Muscle of leg (tissue), 11 donors: ENCODE measurements around the gene GIT1. TPM values are rescaled to one million over a fixed set of nuclear protein-coding genes. Genes with fewer than 3 reads are reported as not detected.

Experiments used
- DNase-seq: peaks from one replicate; pipeline ENCODE4 v3.0.0; 2013
- H3K27ac ChIP-seq: one replicate; pipeline ENCODE4 v1.5.1; 2013; ENCODE audit warnings: mild to moderate bottlenecking, low read length, control low read depth
- H3K27me3 ChIP-seq: one replicate; pipeline ENCODE4 v1.6.1; 2013; ENCODE audit warnings: low read length; ENCODE audit not compliant: control insufficient read depth, insufficient read depth
- H3K36me3 ChIP-seq: one replicate; pipeline ENCODE4 v1.6.1; 2013; ENCODE audit warnings: low read length; ENCODE audit not compliant: control insufficient read depth, insufficient read depth
- H3K4me1 ChIP-seq: one replicate; pipeline ENCODE4 v1.6.1; 2013; ENCODE audit warnings: low read length; ENCODE audit not compliant: control insufficient read depth, insufficient read depth
- H3K4me3 ChIP-seq: one replicate; pipeline ENCODE4 v1.5.1; 2013; ENCODE audit warnings: low read length, control low read depth
- H3K9me3 ChIP-seq: replicated peaks from 2 replicates; pipeline ENCODE4 v1.6.1; 2013; ENCODE audit warnings: low read depth, low read length; ENCODE audit not compliant: control insufficient read depth
- WGBS: methylation state at CpG from one replicate; pipeline ENCODE4 v1.1.5; 2013; ENCODE audit warnings: missing lambda C conversion rate; ENCODE audit not compliant: insufficient coverage; 5-methylcytosine and 5-hydroxymethylcytosine counted together
- polyA plus RNA-seq, 8 donors: library from polyadenylated mRNA; unstranded; fragments of 120-200 nt; gene quantifications; one replicate each; pipeline versions ENCODE4 v1.2.1 to v1.2.3, GENCODE V29; 2013; ENCODE audit warnings: inconsistent platforms in 1 of 8, low replicate concordance in 1 of 8; ENCODE audit not compliant: insufficient read length in 8 of 8, insufficient read depth in 1 of 8
- total RNA-seq: library from RNA; stranded (reverse); fragments of 120-200 nt; gene quantifications from one replicate; pipeline ENCODE4 v1.2.4, GENCODE V29; 2013

GIT1 gene
- total and polyA plus RNA-seq, 9 donors, result 16.4 to 33.7 (median 31.4) TPM

DNA sequence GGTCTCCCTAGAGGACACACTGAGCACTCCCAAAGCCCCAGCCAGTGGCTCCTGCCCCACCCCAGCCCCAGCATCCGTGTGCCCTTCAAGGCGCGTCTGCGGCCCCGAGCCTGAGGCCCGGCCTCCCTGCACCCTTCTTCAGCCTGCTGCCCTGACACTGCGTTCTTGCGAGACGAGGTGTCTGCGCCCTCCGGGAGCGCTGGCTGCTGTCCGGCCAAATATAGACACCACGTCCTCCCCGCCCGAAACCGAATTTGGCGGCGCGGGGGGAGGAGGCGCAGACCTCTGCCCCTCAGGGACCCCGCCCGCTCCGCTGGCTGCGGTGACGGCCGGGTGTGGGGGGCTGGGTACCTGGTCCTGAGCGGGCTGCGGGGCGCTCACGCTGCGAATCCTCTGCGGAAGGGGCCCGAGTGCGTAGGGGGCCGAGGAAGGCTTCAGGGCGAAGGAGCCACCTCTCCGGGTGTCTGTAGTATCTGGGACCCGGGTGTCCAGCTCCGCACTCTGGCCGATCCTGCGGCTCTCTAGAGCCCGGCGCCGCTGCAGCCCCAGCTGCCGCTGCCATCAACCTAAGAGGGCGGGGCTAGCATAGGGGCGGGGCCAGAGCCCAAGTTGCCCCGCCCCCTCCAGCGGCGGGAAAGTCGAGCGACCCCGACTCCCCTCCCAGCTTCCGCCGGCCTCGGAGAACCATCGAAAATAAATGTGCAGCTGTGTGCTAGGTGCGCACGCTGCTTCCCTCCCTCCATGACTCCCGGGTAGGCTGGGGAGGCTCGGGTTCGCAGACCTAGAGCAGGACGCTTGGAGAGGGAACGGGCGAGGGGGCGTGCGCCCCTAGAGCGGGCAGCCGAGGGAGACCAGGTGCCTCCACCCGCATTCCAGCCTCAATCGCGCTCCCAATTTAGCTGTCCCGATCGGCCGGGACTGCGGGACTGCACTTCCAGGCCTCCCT lies 33.2 kb upstream of the GIT1 start, which contains the start of gene CORO6:
CORO6 (minus strand) TSS at position 576 of the 946 bp plus-strand sequence. CDS start 1,491 bp downstream, outside the sequence.
- under 1% methylated on average over 64 of the region's 77 CpGs for WGBS
- Histone ChIP-seq H3K36me3 (peaks cover 4% of the 10 kb centered on the region), H3K4me3 (peak within 1 kb of the TSS; percentile 75), H3K9me3 (no peaks in the 10 kb centered on the region), H3K4me1 (peaks cover 57% of the 10 kb centered on the region), H3K27ac (peak within 1 kb of the TSS; percentile 81), H3K27me3 (peaks cover 24% of the 10 kb centered on the region)
- peak; percentile 69 for DNase-seq

DNA sequence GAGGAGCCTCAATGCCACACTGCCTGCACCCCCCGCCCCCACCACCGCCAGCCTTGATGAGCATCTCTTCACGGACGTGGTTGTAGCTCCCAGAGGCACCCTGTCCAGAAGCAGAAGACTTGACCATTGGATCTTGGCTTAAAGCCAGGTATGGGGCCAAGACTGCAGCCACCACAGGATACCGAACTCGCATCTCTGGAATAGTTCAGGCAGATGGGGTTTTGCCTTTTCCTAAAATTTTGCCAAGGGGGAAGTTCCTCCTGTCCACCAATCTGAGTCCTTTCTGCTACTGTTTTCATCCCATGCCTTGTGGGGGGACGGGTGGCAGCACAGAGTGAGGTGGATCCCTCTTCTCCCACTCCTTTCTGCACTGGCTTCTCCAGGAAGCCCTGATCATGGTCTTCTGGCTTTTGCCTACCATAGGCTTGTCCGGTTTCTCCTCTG lies 32.3 kb upstream of the GIT1 start:
- peak; percentile 27 for DNase-seq

DNA sequence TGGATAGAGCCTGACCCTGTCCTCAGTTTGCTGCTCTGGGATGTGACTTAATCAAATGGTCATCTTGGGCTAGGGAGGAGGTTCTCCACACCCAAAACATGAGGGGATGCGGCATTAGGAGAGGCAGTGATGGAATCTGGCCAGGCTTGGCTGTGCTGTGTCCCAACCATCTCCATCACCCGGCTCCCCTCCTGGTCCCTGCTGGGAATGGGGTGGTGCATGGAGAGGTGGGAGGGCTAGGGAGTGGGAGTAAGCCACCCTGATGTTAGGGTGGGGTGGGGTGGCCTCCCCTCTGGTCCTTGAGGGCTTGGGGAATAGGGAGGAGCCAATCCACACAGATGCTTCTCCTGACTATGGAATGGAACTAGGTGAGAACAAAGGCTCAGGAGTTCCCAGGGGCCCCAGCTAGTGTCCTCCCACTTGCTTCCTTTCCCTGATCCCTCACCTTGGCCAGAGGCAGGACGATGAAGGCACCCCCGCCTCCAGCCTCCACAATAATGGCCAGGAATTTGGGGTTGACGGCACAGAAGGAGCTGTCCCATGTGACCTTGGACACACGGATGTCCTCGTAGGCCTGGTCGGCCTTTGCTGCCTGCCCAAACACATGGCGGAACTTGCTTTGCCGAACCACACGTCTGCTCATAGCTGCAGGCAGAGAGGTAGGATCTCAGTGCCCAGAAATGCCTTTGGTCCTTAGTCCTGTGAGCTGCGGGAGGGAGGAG lies 31.5 kb upstream of the GIT1 start:
- Histone ChIP-seq H3K4me3 (no peak overlapping the region), H3K27me3 (peaks cover 41% of the 10 kb centered on the region), H3K36me3 (peaks cover 4% of the 10 kb centered on the region), H3K4me1 (peaks cover 74% of the 10 kb centered on the region), H3K9me3 (no peaks in the 10 kb centered on the region), H3K27ac (no peak overlapping the region)
- DNase-seq, result no peak
- WGBS, result 95% methylated on average over 10 of the region's 12 CpGs

More for the DNA sequence above, 32.3 kb upstream of the GIT1 start:
- Histone ChIP-seq H3K4me1 (peaks cover 66% of the 10 kb centered on the region), H3K27ac (peak overlapping the region; percentile 81), H3K27me3 (peaks cover 32% of the 10 kb centered on the region), H3K4me3 (peak overlapping the region; percentile 75), H3K36me3 (peaks cover 4% of the 10 kb centered on the region), H3K9me3 (no peaks in the 10 kb centered on the region)
- 82% methylated on average over 6 of the region's 8 CpGs for WGBS

DNA sequence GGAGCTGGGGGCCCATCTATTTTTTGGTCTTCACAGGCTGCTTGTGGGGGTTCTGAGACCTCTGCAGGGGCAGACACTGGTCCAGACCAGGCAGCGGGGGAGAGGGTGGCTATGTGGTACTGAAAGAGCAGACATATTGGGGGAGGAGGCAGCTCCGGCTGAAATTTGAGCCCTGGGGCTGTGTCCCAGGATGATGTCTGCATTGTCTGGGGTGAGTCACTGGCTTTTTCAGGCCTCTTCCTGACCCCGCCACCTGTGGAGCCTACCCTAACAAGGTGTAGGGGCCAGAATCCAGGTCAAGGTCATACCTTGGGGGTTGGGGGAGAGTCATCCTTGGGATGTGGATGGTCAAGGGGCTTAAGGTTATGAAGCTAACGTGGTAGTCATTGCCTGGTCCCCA lies 30.8 kb upstream of the GIT1 start:
- no peak for DNase-seq
- no peak overlapping the region for H3K27ac ChIP-seq
- peaks cover 45% of the 10 kb centered on the region for H3K27me3 ChIP-seq
- peaks cover 79% of the 10 kb centered on the region for H3K4me1 ChIP-seq
- no peaks in the 10 kb centered on the region for H3K9me3 ChIP-seq
- H3K4me3 ChIP-seq, result no peak overlapping the region
- 76% methylated on average over 2 of the region's 4 CpGs for WGBS
- H3K36me3 ChIP-seq, result peaks cover 4% of the 10 kb centered on the region

DNA sequence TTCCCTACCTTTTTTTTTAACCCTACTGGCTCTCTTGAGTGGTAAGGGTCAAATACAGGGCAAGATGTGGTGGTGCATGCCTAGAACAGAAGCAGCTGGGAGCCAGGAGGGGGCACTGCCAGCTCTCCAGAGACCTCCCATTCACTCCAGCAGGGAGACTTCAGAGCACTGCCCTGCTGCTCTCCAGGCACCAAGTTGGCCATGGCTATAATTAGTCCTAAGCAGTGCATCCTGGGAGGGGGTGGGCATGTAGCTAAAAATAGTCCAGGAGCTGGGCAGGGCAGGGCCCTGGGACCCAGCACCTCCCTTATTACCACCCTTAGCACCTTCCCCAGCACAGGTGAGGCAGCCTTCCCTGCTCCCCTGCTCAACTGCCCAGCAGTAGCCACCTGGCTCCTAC lies 29.8 kb upstream of the GIT1 start:
- Histone ChIP-seq H3K4me1 (peaks cover 89% of the 10 kb centered on the region), H3K9me3 (no peaks in the 10 kb centered on the region), H3K27ac (peak overlapping the region; percentile 66), H3K4me3 (no peak overlapping the region), H3K27me3 (peaks cover 49% of the 10 kb centered on the region), H3K36me3 (peaks cover 4% of the 10 kb centered on the region)
- peak; percentile 68 for DNase-seq

DNA sequence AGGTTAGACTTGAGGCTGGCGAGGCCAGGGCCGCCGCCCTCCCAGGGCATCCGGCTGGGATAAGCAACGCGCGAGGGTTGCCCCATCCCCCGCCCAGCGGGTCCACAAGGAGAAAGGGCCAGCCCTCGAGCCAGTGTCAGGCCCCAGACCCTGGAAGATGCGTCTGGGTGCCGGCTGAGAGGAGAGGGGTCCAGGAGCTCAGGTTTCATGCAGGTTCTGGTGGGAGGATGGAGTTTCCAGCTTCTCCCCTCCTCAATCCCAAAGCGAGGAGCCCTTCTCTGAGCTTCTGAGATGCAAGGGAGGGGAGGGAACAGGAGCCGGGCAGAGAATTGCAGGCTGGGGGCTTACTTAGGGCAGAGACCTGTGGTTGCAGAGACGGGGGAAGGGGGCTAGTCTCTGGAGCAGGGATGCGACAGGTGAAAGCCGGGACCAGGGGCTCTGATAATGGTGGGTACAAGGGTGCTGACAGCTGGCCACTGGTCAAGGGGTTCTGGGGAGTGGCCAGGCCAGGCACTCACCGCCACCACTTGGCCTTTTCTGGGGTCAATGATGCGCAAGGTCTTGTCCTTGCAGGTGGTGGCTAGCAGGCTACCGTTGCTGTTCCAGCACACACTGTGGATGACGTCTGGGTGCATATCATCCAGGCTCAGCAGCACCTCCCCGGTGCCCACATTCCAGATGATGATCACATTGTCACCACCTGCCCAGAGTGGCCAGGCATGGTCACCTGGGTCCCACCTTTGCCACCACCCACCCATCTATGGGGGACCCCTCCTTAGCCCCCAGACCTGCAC lies 29.0 kb upstream of the GIT1 start:
- Histone ChIP-seq H3K36me3 (peaks cover 4% of the 10 kb centered on the region), H3K27ac (peak overlapping the region; percentile 29), H3K4me1 (peaks cover 97% of the 10 kb centered on the region), H3K9me3 (no peaks in the 10 kb centered on the region), H3K4me3 (no peak overlapping the region), H3K27me3 (peaks cover 51% of the 10 kb centered on the region)
- WGBS, result 41% methylated on average over 18 of the region's 22 CpGs
- no peak for DNase-seq

DNA sequence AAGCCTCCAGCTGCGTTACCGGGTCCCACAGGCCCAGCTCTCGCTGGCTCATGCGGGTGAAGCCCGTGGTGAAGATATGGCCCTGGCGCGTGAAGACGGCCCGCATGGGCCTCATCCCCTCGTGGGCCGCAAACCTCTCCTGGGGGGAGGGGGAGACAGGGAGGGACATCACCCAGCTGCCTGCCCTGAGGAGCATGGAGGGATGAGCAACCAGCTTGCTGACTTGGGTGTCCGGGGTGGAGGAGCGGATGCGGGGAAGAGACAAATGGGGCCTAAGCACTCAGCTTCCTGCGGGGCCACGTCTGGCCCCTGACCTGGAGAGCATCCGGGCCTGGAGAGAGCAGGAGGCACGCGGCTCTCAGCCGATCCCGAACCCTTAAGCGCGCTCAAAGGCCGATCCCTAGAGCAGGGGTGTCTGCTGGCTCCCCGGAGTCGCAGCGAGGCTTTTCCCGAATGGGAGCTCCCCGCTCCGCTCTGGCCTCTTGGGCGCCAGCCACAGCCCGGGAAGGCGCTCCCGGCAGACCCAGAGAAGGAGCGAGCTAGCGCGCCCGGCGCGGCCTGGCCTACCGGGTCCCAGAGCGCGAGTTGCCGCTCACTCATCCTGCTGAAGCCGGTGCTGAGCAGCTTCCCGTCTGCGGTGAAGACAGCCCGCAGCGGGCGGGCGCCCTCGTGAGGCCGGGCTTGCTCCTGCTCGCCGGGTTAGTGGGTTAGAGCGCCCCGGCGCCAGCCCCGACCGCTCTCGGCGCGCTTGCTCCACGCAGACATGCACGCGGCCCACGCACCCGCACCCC lies 28.2 kb upstream of the GIT1 start:
- Histone ChIP-seq H3K9me3 (no peaks in the 10 kb centered on the region), H3K27me3 (peaks cover 53% of the 10 kb centered on the region), H3K4me1 (peaks cover 94% of the 10 kb centered on the region), H3K4me3 (peak overlapping the region; percentile 24), H3K36me3 (peaks cover 4% of the 10 kb centered on the region), H3K27ac (no peak overlapping the region)
- peak; percentile 63 for DNase-seq
- 4% methylated on average over 68 of the region's 68 CpGs for WGBS

DNA sequence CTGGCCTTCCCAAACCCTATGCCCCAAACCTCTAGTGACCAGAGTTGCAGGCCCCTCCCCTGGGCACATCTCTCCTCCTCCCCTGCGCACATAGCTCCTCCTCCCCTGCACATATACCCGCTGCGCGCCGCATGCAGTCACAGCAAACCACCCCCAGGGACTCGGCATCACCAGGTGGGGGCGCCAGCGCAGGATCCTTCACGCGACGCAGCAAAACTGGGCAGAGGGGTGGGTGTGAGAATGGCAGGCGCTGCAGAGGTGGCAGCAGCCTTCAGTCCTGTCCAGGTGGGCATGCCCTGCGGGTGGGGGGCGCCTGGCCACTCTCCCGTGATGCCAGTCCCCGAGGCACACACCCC lies 27.7 kb upstream of the GIT1 start:
- Histone ChIP-seq H3K4me3 (peak overlapping the region; percentile 24), H3K27me3 (peaks cover 52% of the 10 kb centered on the region), H3K4me1 (peaks cover 88% of the 10 kb centered on the region), H3K27ac (no peak overlapping the region), H3K36me3 (peaks cover 4% of the 10 kb centered on the region), H3K9me3 (no peaks in the 10 kb centered on the region)
- WGBS, result under 1% methylated on average over 15 of the region's 16 CpGs
- peak; percentile 67 for DNase-seq

DNA sequence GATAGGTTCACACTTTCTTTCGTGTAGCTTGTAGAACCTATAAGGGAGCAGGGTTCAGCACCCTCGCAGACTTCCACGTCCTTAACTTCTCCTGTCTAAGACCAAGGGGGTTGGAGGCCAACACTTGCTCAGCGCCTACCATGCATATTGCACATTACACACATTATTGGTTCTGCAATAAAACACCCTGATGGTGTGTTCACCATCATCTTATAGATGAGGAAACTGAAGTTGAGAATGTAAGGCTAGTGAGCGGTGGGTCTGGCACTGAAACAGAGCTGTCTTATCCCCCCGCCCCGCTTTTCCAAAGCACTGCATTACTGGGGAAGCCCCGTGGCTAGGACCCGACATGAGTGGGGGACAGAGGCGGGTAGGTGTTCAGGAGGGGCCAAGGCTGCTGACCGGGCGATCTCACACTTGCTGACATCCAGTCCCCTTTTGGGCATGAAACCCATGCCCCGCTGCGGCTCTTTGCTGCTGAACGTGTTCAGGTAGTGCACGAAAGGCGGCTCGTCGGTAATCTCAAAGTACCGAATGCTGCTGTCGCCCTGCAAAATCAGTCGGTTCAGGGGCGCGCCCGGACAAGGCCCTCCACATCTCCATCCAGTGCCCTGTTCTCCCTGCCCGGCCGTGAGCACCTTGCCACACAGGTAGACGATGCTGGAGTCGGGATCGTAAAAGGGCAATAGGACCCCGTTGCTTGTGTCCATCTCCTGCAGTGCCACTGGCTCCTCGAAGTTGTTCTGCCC lies 27.0 kb upstream of the GIT1 start:
- Histone ChIP-seq H3K9me3 (no peaks in the 10 kb centered on the region), H3K27ac (no peak overlapping the region), H3K4me1 (peaks cover 82% of the 10 kb centered on the region), H3K4me3 (peak overlapping the region; percentile 49), H3K27me3 (peaks cover 52% of the 10 kb centered on the region), H3K36me3 (peaks cover 4% of the 10 kb centered on the region)
- no peak for DNase-seq
- 16% methylated on average over 27 of the region's 32 CpGs for WGBS
